SK-N-SH treated with all-trans-retinoic acid at 6 μM for 48 hours (cell line): ENCODE data around the gene PMM2.

Source experiments
- ATAC-seq: fragments of 200-7000 bp; cut with Tn5 transposase; 3 replicates; pipeline ENCODE4 v1.9.1; 2020; ENCODE audit warnings: mild to moderate bottlenecking, moderate library complexity
- ARNTL ChIP-seq: fragments of 450-650 bp; formaldehyde crosslinking; IDR thresholded peaks from 2 replicates; pipeline ENCODE4 v1.5.0; 2020; ENCODE audit warnings: low read depth, mild to moderate bottlenecking, moderate library complexity, borderline replicate concordance
- BACH2 ChIP-seq: fragments of 250-450 bp; sonication (Bioruptor Pico); IDR thresholded peaks from 2 replicates; pipeline ENCODE4 v1.9.0; 2021; ENCODE audit warnings: mild to moderate bottlenecking, borderline replicate concordance
- CSDC2 ChIP-seq: fragments of 250-450 bp; sonication (Bioruptor Pico); IDR thresholded peaks from 2 replicates; pipeline ENCODE4 v1.5.0; 2020; ENCODE audit warnings: mild to moderate bottlenecking, moderate library complexity
- ESRRG ChIP-seq: fragments of 250-450 bp; sonication (Bioruptor Pico); IDR thresholded peaks from 2 replicates; pipeline ENCODE4 v1.6.1; 2021; ENCODE audit warnings: mild to moderate bottlenecking
- GLIS3 ChIP-seq: fragments of 250-450 bp; sonication (Bioruptor Pico); IDR thresholded peaks from 2 replicates; pipeline ENCODE4 v1.5.0; 2020; ENCODE audit warnings: mild to moderate bottlenecking, moderate library complexity
- ISL1 ChIP-seq: fragments of 250-450 bp; sonication (Bioruptor Pico); IDR thresholded peaks from 2 replicates; pipeline ENCODE4 v2.1.2; 2022; ENCODE audit warnings: mild to moderate bottlenecking, moderate library complexity
- OSR1 ChIP-seq: fragments of 250-450 bp; sonication (Bioruptor Pico); IDR thresholded peaks from 2 replicates; pipeline ENCODE4 v1.8.0; 2022; ENCODE audit warnings: moderate library complexity, mild to moderate bottlenecking, inconsistent platforms
- PPARA ChIP-seq: fragments of 250-450 bp; sonication (Bioruptor Pico); IDR thresholded peaks from 2 replicates; pipeline ENCODE4 v1.5.0; 2020; ENCODE audit warnings: mild to moderate bottlenecking, borderline replicate concordance
- RARB ChIP-seq: fragments of 250-450 bp; sonication (Bioruptor Pico); IDR thresholded peaks from 2 replicates; pipeline ENCODE4 v1.8.0; 2021; ENCODE audit warnings: mild to moderate bottlenecking, moderate library complexity
- SNAI2 ChIP-seq: fragments of 250-450 bp; sonication (Bioruptor Pico); IDR thresholded peaks from 2 replicates; pipeline ENCODE4 v1.5.0; 2020; ENCODE audit warnings: mild to moderate bottlenecking, moderate library complexity
- TCF4 ChIP-seq: fragments of 250-450 bp; sonication (Bioruptor Pico); IDR thresholded peaks from 2 replicates; pipeline ENCODE4 v1.8.0; 2021; ENCODE audit warnings: mild to moderate bottlenecking, moderate library complexity, borderline replicate concordance
- TOX ChIP-seq: fragments of 250-450 bp; sonication (Bioruptor Pico); IDR thresholded peaks from 2 replicates; pipeline ENCODE4 v1.8.0; 2021; ENCODE audit warnings: mild to moderate bottlenecking, moderate library complexity, borderline replicate concordance
- ZC3H10 ChIP-seq: fragments of 250-450 bp; sonication (Bioruptor Pico); IDR thresholded peaks from 2 replicates; pipeline ENCODE4 v1.5.1; 2021; ENCODE audit warnings: mild to moderate bottlenecking, moderate library complexity
- ZFP3 ChIP-seq: fragments of 250-450 bp; sonication (Bioruptor Pico); IDR thresholded peaks from 2 replicates; pipeline ENCODE4 v1.5.0; 2020; ENCODE audit warnings: mild to moderate bottlenecking, moderate library complexity
- ZFP30 ChIP-seq: fragments of 450-650 bp; formaldehyde crosslinking; IDR thresholded peaks from 2 replicates; pipeline ENCODE4 v1.5.0; 2022; ENCODE audit warnings: mild to moderate bottlenecking, moderate library complexity
- ZNF565 ChIP-seq: fragments of 450-650 bp; formaldehyde crosslinking; conservative IDR thresholded peaks from 2 replicates; pipeline ENCODE4 v1.5.0; 2020; ENCODE audit warnings: low read depth, mild to moderate bottlenecking, moderate library complexity
- ZNF70 ChIP-seq: fragments of 450-650 bp; formaldehyde crosslinking; IDR thresholded peaks from 2 replicates; pipeline ENCODE4 v1.5.0; 2020; ENCODE audit warnings: mild to moderate bottlenecking, moderate library complexity
- ZNF8 ChIP-seq: fragments of 450-650 bp; formaldehyde crosslinking; IDR thresholded peaks from 2 replicates; pipeline ENCODE4 v1.5.0; 2020; ENCODE audit warnings: mild to moderate bottlenecking, moderate library complexity
- TF ChIP-seq, protein P1 (sequence below): fragments of 250-450 bp; sonication (Bioruptor Pico); IDR thresholded peaks from 2 replicates; pipeline ENCODE4 v1.5.1; 2021; ENCODE audit warnings: mild to moderate bottlenecking, moderate library complexity
- TF ChIP-seq, protein P2 (sequence below): fragments of 250-450 bp; sonication (Bioruptor Pico); IDR thresholded peaks from 2 replicates; pipeline ENCODE4 v1.5.0; 2020; ENCODE audit warnings: mild to moderate bottlenecking, moderate library complexity
- TF ChIP-seq, protein P3 (sequence below): fragments of 250-450 bp; sonication (Bioruptor Pico); IDR thresholded peaks from 2 replicates; pipeline ENCODE4 v1.8.0; 2020; ENCODE audit warnings: mild to moderate bottlenecking, moderate library complexity, borderline replicate concordance
- TF ChIP-seq, protein P4 (sequence below): fragments of 250-450 bp; sonication (Bioruptor Pico); IDR thresholded peaks from 2 replicates; pipeline ENCODE4 v1.5.1; 2020; ENCODE audit warnings: low read depth, mild to moderate bottlenecking, moderate library complexity
- TF ChIP-seq, protein P5 (sequence below): fragments of 250-450 bp; sonication (Bioruptor Pico); IDR thresholded peaks from 2 replicates; pipeline ENCODE4 v1.8.0; 2021; ENCODE audit warnings: low read depth, mild to moderate bottlenecking, moderate library complexity, borderline replicate concordance

PMM2 gene

DNA sequence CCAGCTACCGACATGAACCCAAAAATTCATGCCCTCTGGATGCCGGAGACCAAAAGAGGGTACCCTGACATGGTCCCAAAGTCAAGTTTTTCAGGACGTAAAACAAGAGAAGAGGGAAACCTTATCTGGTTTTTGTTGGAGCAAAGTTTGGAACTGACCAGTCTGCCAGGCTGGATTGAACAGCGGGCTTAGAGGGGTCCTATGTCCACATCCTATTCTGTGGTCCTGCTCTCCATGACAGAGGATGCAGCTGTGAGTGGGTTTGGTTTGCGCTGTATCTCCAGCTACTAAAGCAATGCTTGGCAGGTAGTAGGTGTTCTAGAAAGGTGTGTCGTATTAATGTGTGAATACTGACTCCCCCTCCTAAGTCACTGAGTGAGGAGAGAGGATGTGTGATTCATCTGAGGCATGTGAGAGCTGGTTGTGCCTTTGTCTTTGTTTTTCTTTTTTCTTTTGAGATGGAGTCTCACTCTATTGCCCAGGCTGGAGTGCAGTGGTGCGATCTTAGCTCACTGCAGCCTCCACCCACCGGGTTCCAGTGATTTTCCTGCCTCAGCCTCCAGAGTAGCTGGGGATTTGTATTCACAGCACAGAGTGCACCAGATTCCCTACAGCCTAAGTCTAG is 31.0 kb downstream of the PMM2 start:
- no peak for ATAC-seq
- TF ChIP-seq TOX (CRISPR knock-in tag) (no peak), ARNTL (CRISPR knock-in tag) (no peak), BACH2 (CRISPR knock-in tag) (no peak), OSR1 (no peak), GLIS3 (CRISPR knock-in tag) (no peak), ZNF8 (CRISPR knock-in tag) (no peak), ZFP30 (CRISPR knock-in tag) (no peak), ZNF565 (CRISPR knock-in tag) (no peak), ESRRG (no peak), ZNF70 (CRISPR knock-in tag) (no peak), SNAI2 (no peak), CSDC2 (CRISPR knock-in tag) (no peak), RARB (CRISPR knock-in tag) (no peak)
- TF ChIP-seq, protein P1, sequence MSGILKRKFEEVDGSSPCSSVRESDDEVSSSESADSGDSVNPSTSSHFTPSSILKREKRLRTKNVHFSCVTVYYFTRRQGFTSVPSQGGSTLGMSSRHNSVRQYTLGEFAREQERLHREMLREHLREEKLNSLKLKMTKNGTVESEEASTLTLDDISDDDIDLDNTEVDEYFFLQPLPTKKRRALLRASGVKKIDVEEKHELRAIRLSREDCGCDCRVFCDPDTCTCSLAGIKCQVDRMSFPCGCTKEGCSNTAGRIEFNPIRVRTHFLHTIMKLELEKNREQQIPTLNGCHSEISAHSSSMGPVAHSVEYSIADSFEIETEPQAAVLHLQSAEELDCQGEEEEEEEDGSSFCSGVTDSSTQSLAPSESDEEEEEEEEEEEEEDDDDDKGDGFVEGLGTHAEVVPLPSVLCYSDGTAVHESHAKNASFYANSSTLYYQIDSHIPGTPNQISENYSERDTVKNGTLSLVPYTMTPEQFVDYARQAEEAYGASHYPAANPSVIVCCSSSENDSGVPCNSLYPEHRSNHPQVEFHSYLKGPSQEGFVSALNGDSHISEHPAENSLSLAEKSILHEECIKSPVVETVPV (CRISPR knock-in tag), result no peak
- TF ChIP-seq, protein P2, sequence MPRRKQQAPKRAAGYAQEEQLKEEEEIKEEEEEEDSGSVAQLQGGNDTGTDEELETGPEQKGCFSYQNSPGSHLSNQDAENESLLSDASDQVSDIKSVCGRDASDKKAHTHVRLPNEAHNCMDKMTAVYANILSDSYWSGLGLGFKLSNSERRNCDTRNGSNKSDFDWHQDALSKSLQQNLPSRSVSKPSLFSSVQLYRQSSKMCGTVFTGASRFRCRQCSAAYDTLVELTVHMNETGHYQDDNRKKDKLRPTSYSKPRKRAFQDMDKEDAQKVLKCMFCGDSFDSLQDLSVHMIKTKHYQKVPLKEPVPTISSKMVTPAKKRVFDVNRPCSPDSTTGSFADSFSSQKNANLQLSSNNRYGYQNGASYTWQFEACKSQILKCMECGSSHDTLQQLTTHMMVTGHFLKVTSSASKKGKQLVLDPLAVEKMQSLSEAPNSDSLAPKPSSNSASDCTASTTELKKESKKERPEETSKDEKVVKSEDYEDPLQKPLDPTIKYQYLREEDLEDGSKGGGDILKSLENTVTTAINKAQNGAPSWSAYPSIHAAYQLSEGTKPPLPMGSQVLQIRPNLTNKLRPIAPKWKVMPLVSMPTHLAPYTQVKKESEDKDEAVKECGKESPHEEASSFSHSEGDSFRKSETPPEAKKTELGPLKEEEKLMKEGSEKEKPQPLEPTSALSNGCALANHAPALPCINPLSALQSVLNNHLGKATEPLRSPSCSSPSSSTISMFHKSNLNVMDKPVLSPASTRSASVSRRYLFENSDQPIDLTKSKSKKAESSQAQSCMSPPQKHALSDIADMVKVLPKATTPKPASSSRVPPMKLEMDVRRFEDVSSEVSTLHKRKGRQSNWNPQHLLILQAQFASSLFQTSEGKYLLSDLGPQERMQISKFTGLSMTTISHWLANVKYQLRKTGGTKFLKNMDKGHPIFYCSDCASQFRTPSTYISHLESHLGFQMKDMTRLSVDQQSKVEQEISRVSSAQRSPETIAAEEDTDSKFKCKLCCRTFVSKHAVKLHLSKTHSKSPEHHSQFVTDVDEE (CRISPR knock-in tag), result no peak
- TF ChIP-seq, protein P3, sequence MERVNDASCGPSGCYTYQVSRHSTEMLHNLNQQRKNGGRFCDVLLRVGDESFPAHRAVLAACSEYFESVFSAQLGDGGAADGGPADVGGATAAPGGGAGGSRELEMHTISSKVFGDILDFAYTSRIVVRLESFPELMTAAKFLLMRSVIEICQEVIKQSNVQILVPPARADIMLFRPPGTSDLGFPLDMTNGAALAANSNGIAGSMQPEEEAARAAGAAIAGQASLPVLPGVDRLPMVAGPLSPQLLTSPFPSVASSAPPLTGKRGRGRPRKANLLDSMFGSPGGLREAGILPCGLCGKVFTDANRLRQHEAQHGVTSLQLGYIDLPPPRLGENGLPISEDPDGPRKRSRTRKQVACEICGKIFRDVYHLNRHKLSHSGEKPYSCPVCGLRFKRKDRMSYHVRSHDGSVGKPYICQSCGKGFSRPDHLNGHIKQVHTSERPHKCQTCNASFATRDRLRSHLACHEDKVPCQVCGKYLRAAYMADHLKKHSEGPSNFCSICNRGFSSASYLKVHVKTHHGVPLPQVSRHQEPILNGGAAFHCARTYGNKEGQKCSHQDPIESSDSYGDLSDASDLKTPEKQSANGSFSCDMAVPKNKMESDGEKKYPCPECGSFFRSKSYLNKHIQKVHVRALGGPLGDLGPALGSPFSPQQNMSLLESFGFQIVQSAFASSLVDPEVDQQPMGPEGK (CRISPR knock-in tag), result no peak
- TF ChIP-seq, protein P4, sequence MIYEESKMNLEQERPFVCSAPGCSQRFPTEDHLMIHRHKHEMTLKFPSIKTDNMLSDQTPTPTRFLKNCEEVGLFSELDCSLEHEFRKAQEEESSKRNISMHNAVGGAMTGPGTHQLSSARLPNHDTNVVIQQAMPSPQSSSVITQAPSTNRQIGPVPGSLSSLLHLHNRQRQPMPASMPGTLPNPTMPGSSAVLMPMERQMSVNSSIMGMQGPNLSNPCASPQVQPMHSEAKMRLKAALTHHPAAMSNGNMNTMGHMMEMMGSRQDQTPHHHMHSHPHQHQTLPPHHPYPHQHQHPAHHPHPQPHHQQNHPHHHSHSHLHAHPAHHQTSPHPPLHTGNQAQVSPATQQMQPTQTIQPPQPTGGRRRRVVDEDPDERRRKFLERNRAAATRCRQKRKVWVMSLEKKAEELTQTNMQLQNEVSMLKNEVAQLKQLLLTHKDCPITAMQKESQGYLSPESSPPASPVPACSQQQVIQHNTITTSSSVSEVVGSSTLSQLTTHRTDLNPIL (CRISPR knock-in tag), result no peak

DNA sequence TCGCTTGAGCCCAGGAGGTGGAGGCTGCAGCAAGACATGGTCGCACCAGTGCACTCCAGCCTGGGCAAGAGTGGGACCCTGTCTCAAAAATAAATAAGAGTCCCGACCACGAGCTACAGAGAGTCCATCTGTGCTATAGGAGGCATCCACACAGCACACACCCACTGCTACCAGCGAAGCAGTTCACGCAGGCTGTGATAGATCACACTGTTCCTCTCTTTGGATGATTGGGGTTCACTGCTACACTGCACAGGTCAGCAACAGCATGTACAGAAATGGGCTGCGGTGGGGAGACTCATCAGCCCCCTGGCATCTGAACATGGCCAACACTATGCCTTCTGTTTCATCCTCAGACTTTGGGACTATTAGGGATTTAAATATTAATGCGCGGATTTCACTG is 33.8 kb downstream of the PMM2 start:
- no peak for ATAC-seq
- TF ChIP-seq, protein P4 (CRISPR knock-in tag), result no peak
- TF ChIP-seq OSR1, result no peak
- TF ChIP-seq CSDC2 (CRISPR knock-in tag), result no peak
- TF ChIP-seq BACH2 (CRISPR knock-in tag), result no peak
- TF ChIP-seq, protein P2 (CRISPR knock-in tag), result no peak
- no peak for TF ChIP-seq ZNF8 (CRISPR knock-in tag)
- no peak for TF ChIP-seq RARB (CRISPR knock-in tag)
- TF ChIP-seq ZNF70 (CRISPR knock-in tag), result no peak
- no peak for TF ChIP-seq SNAI2
- no peak for TF ChIP-seq ZNF565 (CRISPR knock-in tag)
- TF ChIP-seq ZFP3, result no peak
- TF ChIP-seq, protein P5, sequence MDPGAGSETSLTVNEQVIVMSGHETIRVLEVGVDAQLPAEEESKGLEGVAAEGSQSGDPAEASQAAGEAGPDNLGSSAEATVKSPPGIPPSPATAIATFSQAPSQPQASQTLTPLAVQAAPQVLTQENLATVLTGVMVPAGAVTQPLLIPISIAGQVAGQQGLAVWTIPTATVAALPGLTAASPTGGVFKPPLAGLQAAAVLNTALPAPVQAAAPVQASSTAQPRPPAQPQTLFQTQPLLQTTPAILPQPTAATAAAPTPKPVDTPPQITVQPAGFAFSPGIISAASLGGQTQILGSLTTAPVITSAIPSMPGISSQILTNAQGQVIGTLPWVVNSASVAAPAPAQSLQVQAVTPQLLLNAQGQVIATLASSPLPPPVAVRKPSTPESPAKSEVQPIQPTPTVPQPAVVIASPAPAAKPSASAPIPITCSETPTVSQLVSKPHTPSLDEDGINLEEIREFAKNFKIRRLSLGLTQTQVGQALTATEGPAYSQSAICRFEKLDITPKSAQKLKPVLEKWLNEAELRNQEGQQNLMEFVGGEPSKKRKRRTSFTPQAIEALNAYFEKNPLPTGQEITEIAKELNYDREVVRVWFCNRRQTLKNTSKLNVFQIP (CRISPR knock-in tag), result no peak
- TF ChIP-seq, protein P1 (CRISPR knock-in tag), result no peak
- no peak for TF ChIP-seq ESRRG
- no peak for TF ChIP-seq ISL1 (CRISPR knock-in tag)
- no peak for TF ChIP-seq ARNTL (CRISPR knock-in tag)
- no peak for TF ChIP-seq TCF4 (CRISPR knock-in tag)
- TF ChIP-seq ZC3H10 (CRISPR knock-in tag), result no peak
- TF ChIP-seq PPARA (CRISPR knock-in tag), result no peak
- TF ChIP-seq, all 23 proteins: peak for 0
